HG03039 (cell line): Measurements from ENCODE around the gene ATG5.
A peak's percentile ranks its signal among the peaks of the same experiment; 100 is the strongest.
"Not testable (repeated sequence)": the region's sequence is repeated elsewhere in the genome, so short reads cannot be mapped to it uniquely, and the experiment has no call there.

Source experiments
- ATAC-seq: cut with Tn5 transposase; IDR thresholded peaks from one replicate; pipeline ENCODE4 v1.9.1; 2021; ENCODE audit warnings: mild to moderate bottlenecking, moderate library complexity; ENCODE audit not compliant: unreplicated experiment

Gene ATG5

GRCh38 chr6:106160189-106160588 is 165.4 kb downstream of the ATG5 start:
- no peak for ATAC-seq

GRCh38 chr6:106159531-106159940 is 166.0 kb downstream of the ATG5 start:
- no peak for ATAC-seq

GRCh38 chr6:106158816-106159215 is 166.7 kb downstream of the ATG5 start:
- ATAC-seq, result no peak

- ATAC-seq, result no peak
Observed at GRCh38 chr6:106156863-106157262, 168.7 kb downstream of the ATG5 start.

- no peak for ATAC-seq
Observed at GRCh38 chr6:106156413-106156812, 169.1 kb downstream of the ATG5 start.

GRCh38 chr6:106155219-106155830 is 170.2 kb downstream of the ATG5 start:
- no peak for ATAC-seq

- ATAC-seq, result no peak
Observed at GRCh38 chr6:106154326-106154725, 171.2 kb downstream of the ATG5 start.

GRCh38 chr6:106152952-106153351 is 172.6 kb downstream of the ATG5 start:
- ATAC-seq, result no peak

GRCh38 chr6:106152476-106152875 is 173.1 kb downstream of the ATG5 start:
- ATAC-seq, result not testable (repeated sequence)

GRCh38 chr6:106149472-106150069 is 176.0 kb downstream of the ATG5 start:
- no peak for ATAC-seq

- no peak for ATAC-seq
Observed at GRCh38 chr6:106147476-106147875, 178.1 kb downstream of the ATG5 start.

- ATAC-seq, result peak; percentile 25
Observed at GRCh38 chr6:106146852-106147351, 178.7 kb downstream of the ATG5 start.

- peak; percentile 34 for ATAC-seq
Observed at GRCh38 chr6:106145741-106146227, 179.8 kb downstream of the ATG5 start.

- ATAC-seq, result no peak
Observed at GRCh38 chr6:106145144-106145543, 180.4 kb downstream of the ATG5 start.

- ATAC-seq, result no peak
Observed at GRCh38 chr6:106143665-106144064, 181.9 kb downstream of the ATG5 start.

GRCh38 chr6:106142876-106143431 is 182.6 kb downstream of the ATG5 start:
- no peak for ATAC-seq

GRCh38 chr6:106141441-106142237 is 183.9 kb downstream of the ATG5 start:
- ATAC-seq, result peak; percentile 68

GRCh38 chr6:106138151-106138550 is 187.4 kb downstream of the ATG5 start:
- no peak for ATAC-seq

- no peak for ATAC-seq
Observed at GRCh38 chr6:106136845-106137244, 188.7 kb downstream of the ATG5 start.

- no peak for ATAC-seq
Observed at GRCh38 chr6:106135911-106136571, 189.5 kb downstream of the ATG5 start.
